Measurements from ENCODE around the gene HDAC8.

Gene HDAC8

DNA sequence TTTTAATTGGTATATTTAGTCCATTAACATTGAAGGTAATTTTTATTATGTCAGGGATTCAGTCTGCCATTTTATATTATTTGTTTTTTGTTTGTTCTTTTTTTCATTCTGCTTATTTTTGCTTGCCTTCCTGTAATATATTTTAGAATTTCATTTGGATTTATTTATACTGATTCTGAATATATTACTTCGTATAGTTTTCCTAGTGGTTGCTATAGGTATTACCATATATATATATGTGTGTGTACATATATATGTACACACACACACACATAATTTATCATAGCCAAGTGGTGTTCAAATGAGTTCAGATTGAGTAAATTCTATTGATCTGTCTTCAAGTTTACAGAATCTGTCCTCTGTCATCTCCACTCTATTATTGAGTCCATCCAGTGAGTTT, 278.1 kb downstream of the HDAC8 start:
- TF ChIP-seq, protein P1, sequence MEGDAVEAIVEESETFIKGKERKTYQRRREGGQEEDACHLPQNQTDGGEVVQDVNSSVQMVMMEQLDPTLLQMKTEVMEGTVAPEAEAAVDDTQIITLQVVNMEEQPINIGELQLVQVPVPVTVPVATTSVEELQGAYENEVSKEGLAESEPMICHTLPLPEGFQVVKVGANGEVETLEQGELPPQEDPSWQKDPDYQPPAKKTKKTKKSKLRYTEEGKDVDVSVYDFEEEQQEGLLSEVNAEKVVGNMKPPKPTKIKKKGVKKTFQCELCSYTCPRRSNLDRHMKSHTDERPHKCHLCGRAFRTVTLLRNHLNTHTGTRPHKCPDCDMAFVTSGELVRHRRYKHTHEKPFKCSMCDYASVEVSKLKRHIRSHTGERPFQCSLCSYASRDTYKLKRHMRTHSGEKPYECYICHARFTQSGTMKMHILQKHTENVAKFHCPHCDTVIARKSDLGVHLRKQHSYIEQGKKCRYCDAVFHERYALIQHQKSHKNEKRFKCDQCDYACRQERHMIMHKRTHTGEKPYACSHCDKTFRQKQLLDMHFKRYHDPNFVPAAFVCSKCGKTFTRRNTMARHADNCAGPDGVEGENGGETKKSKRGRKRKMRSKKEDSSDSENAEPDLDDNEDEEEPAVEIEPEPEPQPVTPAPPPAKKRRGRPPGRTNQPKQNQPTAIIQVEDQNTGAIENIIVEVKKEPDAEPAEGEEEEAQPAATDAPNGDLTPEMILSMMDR (IDR thresholded peaks at IDR 0.05; ENCODE audit: extremely low read depth, insufficient read depth, missing control alignments): no peak
- in situ Hi-C loops (cut with MboI; ENCODE audit: low pct_unique_long_range_greater_than_20kb, low sequenced_read_pairs, unreplicated experiment): loop anchor here (25.0 kb wide), 1 partner anchor 243 kb away; no protein-coding TSS in a partner anchor
- no peak for DNase-seq (ENCODE audit: low spot score)

DNA sequence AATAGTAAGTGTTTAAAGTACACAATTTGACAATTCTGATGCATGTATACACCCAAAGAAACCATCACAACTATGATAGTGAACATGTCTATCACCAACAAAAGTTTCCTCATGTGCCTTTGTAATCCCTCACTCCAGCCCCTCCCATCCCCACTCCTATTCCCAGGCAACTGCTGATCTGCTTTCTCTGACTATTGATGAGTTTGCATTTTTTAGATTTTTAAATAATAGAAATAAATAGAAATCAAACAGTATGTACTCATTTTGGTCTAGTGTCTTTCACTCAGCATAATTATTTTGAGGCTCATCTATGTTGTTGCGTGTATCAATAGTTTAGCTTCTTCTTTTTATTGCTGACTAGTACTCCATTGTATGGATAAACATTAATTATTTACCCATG, 290.3 kb downstream of the HDAC8 start:
- in situ Hi-C loops (cut with MboI; ENCODE audit: low pct_unique_long_range_greater_than_20kb, low sequenced_read_pairs, unreplicated experiment): loop anchor here (25.0 kb wide), 1 partner anchor 255 kb away; no protein-coding TSS in a partner anchor
- TF ChIP-seq, protein P1 (IDR thresholded peaks at IDR 0.05; ENCODE audit: extremely low read depth, insufficient read depth, missing control alignments): no peak
- DNase-seq (ENCODE audit: low spot score): no peak

DNA sequence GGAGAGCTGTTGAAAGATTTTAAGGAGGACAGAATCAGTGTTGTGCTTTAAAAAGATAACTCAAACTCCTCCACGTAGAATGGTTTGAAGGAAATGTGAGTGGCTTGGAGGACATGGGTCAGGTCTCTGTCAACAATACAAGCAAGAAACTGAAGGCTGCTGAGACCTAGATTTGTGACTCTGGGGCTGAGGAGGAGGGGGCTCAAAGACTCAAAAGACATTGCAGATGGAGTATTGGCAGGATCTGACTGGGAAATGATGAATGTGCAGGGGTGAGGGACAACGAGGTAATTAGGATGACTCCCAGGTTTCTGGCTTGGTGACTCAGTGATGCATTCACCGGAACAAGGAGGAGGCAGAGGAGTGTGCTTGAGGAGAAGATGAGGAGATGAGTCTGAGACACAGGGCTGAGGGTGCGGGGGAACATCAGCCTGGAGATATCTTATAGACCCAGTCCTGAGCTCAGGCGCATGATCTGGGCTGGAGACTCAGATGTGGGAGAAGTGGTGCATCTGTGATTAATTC, 292.3 kb downstream of the HDAC8 start:
- in situ Hi-C loops (cut with MboI; ENCODE audit: low pct_unique_long_range_greater_than_20kb, low sequenced_read_pairs, unreplicated experiment): loop anchor here (25.0 kb wide), 1 partner anchor 257 kb away; no protein-coding TSS in a partner anchor
- TF ChIP-seq, protein P1 (IDR thresholded peaks at IDR 0.05; ENCODE audit: extremely low read depth, insufficient read depth, missing control alignments): no peak
- no peak for DNase-seq (ENCODE audit: low spot score)

Data from GM13977 (cell line).